ENCODE measurements around the gene PRKCE.

GRCh38 chr2:46065152-46065551 lies 413.7 kb downstream of the PRKCE start:
- TF ChIP-seq RFX5 (IDR thresholded peaks at IDR 0.05; ENCODE audit: borderline replicate concordance, low read depth, low read length) (no peak), POLR2A (IDR thresholded peaks at IDR 0.05; ENCODE audit: control extremely low read depth in 1 of 2, low read depth in 2 of 2, low read length in 2 of 2) (no peak), RAD21 (IDR thresholded peaks at IDR 0.05 in 1 of 2, conservative IDR thresholded peaks at IDR 0.05 in 1 of 2; ENCODE audit: low read depth in 2 of 2, low read length in 2 of 2) (no peak), MAX (IDR thresholded peaks at IDR 0.05) (no peak), CTCF (IDR thresholded peaks at IDR 0.05; ENCODE audit: control extremely low read depth in 1 of 3, insufficient read depth in 1 of 3, low read depth in 1 of 3, low read length in 3 of 3) (no peak), NRF1 (IDR thresholded peaks at IDR 0.05; ENCODE audit: low read depth, low read length) (no peak), POLR2AphosphoS5 (IDR thresholded peaks at IDR 0.05; ENCODE audit: low read depth, low read length) (no peak), JUND (IDR thresholded peaks at IDR 0.05; ENCODE audit: low read length) (no peak), EP300 (IDR thresholded peaks at IDR 0.05; ENCODE audit: borderline replicate concordance in 1 of 2, low read depth in 2 of 2, low read length in 2 of 2) (no peak), SIN3A (conservative IDR thresholded peaks at IDR 0.05 in 1 of 2, IDR thresholded peaks at IDR 0.05 in 1 of 2; ENCODE audit: low read depth in 1 of 2, low read length in 2 of 2) (no peak)
